Neural progenitor cell (in vitro differentiated cells): ENCODE measurements around the gene PLSCR1.

Experiments
- CTCF ChIP-seq: fragments of 200-600 bp; sonication (generic); IDR thresholded peaks from 2 replicates; pipeline ENCODE4 v1.5.1; 2017; ENCODE audit warnings: antibody characterized with exemption, mild to moderate bottlenecking
- EZH2 ChIP-seq: fragments of 200-600 bp; sonication (generic); IDR thresholded peaks from 2 replicates; pipeline ENCODE4 v1.6.1; 2017; ENCODE audit warnings: antibody characterized with exemption, mild to moderate bottlenecking, moderate library complexity

DNA sequence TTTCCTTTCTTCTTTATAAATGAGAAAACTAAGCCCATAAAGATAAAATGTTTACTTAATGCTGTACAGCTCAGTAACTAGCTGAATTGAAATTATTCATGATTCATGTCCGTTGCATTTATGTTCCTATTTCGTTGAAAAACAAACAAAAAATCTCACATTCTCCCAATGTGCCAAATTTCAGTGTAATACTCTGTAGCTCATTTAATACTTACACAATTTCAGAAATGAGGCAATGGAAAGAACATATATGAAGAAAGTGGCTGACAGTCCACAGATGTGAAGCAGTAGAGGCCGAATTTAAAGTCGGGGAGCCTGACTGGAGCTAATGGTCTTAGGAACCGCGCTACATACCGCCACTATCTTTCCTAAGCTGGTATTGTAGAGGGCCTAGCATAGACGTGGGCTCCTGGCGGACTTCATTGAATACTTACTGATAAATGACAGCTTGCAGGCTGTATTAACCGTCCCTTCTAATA is 75.7 kb downstream of the PLSCR1 start:
- TF ChIP-seq CTCF (no peak), EZH2 (no peak)
